ENCODE measurements around the gene ATN1. TPM values are rescaled to one million over a fixed set of nuclear protein-coding genes. Genes with fewer than 3 reads are reported as not detected.
A peak's percentile ranks its signal among the peaks of the same experiment; 100 is the strongest.
"Not testable (repeated sequence)": the region's sequence is repeated elsewhere in the genome, so short reads cannot be mapped to it uniquely, and the experiment has no call there.

Gene ATN1
- total RNA-seq, 4 donors from 2014 or later = 46.2 to 93.5 (median 59.4) TPM

GRCh38 chr12:6890789-6891645, 36.7 kb upstream of the ATN1 start:
- DNase-seq (ENCODE audit: low spot score) = peak; percentile 88
- ATAC-seq (ENCODE audit: low FRiP score) = peak; percentile 98
- peak in 1 of 3 donors; percentile 82 for TF ChIP-seq CTCF (IDR thresholded peaks at IDR 0.05)

- ATAC-seq (ENCODE audit: low FRiP score) (peak; percentile 3), DNase-seq (ENCODE audit: low spot score) (no peak)
- no peak for TF ChIP-seq CTCF (IDR thresholded peaks at IDR 0.05)
These were observed 36.1 kb upstream of the ATN1 start for GRCh38 chr12:6891646-6892001.

- DNase-seq (ENCODE audit: low spot score); ATAC-seq (ENCODE audit: low FRiP score): not testable (repeated sequence)
These were observed 35.1 kb upstream of the ATN1 start for GRCh38 chr12:6892683-6893082.

- no peak for TF ChIP-seq CTCF (IDR thresholded peaks at IDR 0.05)
- no peak for DNase-seq (ENCODE audit: low spot score)
- no peak for ATAC-seq (ENCODE audit: low FRiP score)
These were observed 33.4 kb upstream of the ATN1 start for GRCh38 chr12:6894321-6894720.

GRCh38 chr12:6896846-6897435, 30.8 kb upstream of the ATN1 start:
- no peak for TF ChIP-seq CTCF (IDR thresholded peaks at IDR 0.05)
- DNase-seq (ENCODE audit: low spot score) (no peak), ATAC-seq (ENCODE audit: low FRiP score) (no peak)

GRCh38 chr12:6899427-6899826, 28.3 kb upstream of the ATN1 start:
- no peak for TF ChIP-seq CTCF (IDR thresholded peaks at IDR 0.05)
- ATAC-seq (ENCODE audit: low FRiP score) = no peak
- no peak for DNase-seq (ENCODE audit: low spot score)

- ATAC-seq (ENCODE audit: low FRiP score) (no peak), DNase-seq (ENCODE audit: low spot score) (no peak)
- TF ChIP-seq CTCF (IDR thresholded peaks at IDR 0.05) = no peak
These were observed 27.8 kb upstream of the ATN1 start for GRCh38 chr12:6899837-6900519.

Measured in omental fat pad (tissue), 4 donors.